Uterine smooth muscle cell (primary cell): ENCODE measurements around the gene MGAT3. TPM values are rescaled to one million over a fixed set of nuclear protein-coding genes. Genes with fewer than 3 reads are reported as not detected.

ENCODE experiments used
- total RNA-seq: library from RNA; depleted of rRNA; stranded (reverse); fragments of >200 nt; gene quantifications from 2 replicates; pipeline ENCODE4 v1.2.3, GENCODE V29; 2014

Gene MGAT3, protein sequence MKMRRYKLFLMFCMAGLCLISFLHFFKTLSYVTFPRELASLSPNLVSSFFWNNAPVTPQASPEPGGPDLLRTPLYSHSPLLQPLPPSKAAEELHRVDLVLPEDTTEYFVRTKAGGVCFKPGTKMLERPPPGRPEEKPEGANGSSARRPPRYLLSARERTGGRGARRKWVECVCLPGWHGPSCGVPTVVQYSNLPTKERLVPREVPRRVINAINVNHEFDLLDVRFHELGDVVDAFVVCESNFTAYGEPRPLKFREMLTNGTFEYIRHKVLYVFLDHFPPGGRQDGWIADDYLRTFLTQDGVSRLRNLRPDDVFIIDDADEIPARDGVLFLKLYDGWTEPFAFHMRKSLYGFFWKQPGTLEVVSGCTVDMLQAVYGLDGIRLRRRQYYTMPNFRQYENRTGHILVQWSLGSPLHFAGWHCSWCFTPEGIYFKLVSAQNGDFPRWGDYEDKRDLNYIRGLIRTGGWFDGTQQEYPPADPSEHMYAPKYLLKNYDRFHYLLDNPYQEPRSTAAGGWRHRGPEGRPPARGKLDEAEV
- total RNA-seq: under 0.01 TPM in 1 of 2 replicates, not detected in the other

DNA sequence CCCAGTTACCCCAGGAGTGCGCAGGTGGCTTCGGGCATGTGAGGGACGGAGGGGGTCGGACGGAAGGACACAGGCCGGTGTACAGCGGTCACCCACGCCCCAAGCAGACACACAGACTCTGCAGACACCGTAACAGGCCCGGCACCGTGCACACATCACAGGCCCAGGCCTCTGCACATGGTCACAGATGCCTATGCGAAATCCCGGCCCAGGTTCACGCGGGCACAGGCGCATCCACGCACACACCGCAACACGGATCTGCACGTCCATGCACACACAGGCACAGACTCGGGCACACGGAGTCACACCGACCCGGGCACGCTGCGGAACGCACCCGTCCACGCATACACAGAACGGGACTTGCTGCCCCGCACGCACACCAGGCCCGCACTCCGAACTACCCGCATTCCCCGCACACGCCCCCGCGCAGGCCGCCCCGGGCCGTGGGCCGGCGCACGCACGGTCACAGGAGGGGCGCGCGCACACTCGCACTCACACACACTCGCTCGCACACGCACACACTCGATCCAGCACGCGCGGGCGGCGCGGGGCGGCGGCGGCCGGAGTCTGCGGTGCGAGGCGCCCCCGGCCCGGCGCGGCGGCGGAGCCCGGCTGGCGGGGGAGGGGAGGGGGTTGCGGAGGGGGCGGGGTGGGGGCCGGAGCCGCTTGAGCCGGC is at the start of gene MGAT3:
MGAT3 (plus strand) TSS at position 491 of the 676 bp plus-strand sequence. CDS start 30,336 bp downstream, outside the sequence.

DNA sequence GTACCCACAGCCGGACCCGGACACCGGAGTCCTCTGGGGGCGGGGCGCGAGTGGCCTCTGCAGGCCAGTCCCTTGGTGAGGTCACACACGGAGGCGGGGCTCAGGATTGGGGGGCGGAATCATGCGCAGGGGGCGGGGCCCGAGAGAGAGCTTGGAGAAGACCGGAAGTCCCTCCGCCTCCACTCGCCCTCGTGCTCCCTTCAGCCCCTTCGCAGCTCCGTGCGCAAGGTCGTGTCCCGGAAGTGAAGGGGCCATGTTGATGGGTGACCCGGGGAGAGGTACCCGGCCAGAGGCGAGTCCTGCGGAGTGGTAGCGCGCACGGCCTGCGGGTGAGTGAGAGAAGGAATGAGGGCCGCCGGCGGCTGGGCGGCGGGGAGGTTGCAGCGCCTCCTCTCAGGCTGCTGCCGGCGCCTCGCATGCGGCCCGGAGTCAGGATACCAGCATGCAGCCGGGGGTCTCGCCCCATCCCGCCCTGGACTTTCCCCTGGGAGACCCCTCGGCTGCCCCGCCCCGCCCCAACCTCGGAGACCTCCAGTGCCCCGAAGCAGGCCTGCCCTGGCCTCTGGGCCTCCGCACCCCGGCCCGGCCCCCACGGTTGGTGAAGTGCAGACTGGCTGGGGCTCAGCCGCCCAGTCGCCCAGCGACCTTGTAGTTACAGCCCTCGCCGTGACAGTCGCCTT is 45.4 kb downstream of the MGAT3 start, which contains the start of gene MIEF1:
MIEF1 (plus strand) TSS at position 182 of the 680 bp plus-strand sequence. CDS start 9,005 bp downstream, outside the sequence.

DNA sequence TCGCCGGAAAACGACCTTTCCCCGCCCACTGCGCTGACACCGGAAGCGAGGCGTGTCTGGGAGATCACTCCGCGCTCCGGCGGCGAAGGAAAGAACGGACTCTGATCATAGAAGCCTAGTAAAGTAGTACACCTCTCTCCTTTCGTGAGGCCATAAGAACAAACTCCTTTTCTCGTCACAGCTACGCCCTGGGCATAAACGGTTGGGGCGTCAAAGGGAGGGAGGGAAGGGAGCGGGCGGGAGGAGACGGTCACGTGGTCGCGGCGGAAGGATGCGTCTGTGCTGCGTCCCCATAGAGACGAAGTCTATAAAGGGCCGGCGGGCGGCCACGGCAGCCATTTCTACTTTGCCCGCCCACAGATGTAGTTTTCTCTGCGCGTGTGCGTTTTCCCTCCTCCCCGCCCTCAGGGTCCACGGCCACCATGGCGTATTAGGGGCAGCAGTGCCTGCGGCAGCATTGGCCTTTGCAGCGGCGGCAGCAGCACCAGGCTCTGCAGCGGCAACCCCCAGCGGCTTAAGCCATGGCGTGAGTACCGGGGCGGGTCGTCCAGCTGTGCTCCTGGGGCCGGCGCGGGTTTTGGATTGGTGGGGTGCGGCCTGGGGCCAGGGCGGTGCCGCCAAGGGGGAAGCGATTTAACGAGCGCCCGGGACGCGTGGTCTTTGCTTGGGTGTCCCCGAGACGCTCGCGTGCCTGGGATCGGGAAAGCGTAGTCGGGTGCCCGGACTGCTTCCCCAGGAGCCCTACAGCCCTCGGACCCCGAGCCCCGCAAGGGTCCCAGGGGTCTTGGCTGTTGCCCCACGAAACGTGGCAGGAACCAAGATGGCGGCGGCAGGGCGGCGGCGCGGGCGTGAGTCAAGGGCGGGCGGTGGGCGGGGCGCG is 63.7 kb downstream of the MGAT3 start, which contains the start of gene ATF4:
ATF4 (plus strand) TSS at position 337 of the 880 bp plus-strand sequence. CDS start 884 bp downstream, outside the sequence.

DNA sequence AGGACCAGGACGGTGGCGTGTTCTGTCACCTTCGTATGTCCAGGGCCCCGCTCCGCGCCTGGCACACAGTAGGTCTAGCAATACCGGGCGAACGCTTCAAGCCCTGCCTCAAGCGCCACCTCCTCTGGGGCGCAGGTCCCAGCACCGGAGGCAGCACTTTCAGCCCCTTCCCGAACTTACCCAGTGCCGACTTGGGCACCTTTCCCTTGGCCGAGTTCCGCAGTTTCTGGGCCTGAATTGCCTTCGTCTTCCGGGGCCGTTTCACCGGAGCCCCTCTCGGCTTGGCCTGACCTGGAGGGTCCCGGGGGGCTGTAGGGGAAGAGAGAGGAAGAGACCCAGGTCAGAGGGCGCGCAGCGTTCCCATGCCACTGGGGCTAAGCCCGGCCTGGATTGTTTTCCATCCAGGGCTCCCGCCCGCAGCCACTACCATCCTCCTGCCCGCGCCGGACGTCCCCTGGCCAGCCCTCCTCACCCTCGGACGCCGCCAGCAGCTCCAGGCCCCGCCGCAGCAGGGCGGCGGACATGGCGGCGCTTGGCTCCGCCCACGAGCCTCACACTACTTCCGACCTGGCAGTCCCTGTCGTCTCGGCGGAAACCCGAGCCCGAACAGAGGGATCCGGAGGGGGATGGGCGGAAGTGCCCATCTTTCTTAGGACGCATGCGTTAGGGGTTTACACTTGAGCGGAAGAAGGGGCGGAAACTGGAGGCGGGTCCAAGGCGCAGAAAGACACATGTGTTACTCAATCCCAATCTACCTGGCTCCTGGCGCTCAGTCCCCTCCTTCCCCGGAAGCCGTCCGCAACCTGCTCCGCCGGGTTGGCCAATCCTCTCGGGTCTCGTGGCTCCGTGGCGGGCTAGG is 75.6 kb downstream of the MGAT3 start, which contains the start of gene RPS19BP1:
RPS19BP1 (minus strand) TSS at position 534 of the 859 bp plus-strand sequence; CDS start at position 524, 10 bp downstream.

Other genes with a start within 250 kb of the MGAT3 start
- gene PDGFB, start 212.0 kb upstream of the MGAT3 start, total RNA-seq: 0.11 TPM in 1 of 2 replicates, not detected in the other
- gene RPL3, start 137.4 kb upstream of the MGAT3 start, total RNA-seq: 2,760 and 3,323 TPM in 2 replicates
- 5.9 and 8.1 TPM in 2 replicates for gene SYNGR1, start 107.0 kb upstream of the MGAT3 start, total RNA-seq
- 17.6 and 18.9 TPM in 2 replicates for gene TAB1, start 57.2 kb upstream of the MGAT3 start, total RNA-seq
- gene MIEF1, start 45.3 kb downstream of the MGAT3 start, total RNA-seq: 24.5 and 27.8 TPM in 2 replicates
- 282 and 426 TPM in 2 replicates for gene ATF4, start 63.5 kb downstream of the MGAT3 start, total RNA-seq
- gene RPS19BP1, start 75.7 kb downstream of the MGAT3 start, total RNA-seq: 44.2 and 51.1 TPM in 2 replicates
- gene CACNA1I, start 113.7 kb downstream of the MGAT3 start, total RNA-seq: not detected in 2 replicates